ENCODE results near the gene MYO9A. TPM values are rescaled to one million over a fixed set of nuclear protein-coding genes. Genes with fewer than 3 reads are reported as not detected.
"Not testable (repeated sequence)": the region's sequence is repeated elsewhere in the genome, so short reads cannot be mapped to it uniquely, and the experiment has no call there.

The MYO9A gene
- polyA plus RNA-seq, 6 donors from 2014 or later = 10.8 to 26.7 (median 14.1) TPM

DNA sequence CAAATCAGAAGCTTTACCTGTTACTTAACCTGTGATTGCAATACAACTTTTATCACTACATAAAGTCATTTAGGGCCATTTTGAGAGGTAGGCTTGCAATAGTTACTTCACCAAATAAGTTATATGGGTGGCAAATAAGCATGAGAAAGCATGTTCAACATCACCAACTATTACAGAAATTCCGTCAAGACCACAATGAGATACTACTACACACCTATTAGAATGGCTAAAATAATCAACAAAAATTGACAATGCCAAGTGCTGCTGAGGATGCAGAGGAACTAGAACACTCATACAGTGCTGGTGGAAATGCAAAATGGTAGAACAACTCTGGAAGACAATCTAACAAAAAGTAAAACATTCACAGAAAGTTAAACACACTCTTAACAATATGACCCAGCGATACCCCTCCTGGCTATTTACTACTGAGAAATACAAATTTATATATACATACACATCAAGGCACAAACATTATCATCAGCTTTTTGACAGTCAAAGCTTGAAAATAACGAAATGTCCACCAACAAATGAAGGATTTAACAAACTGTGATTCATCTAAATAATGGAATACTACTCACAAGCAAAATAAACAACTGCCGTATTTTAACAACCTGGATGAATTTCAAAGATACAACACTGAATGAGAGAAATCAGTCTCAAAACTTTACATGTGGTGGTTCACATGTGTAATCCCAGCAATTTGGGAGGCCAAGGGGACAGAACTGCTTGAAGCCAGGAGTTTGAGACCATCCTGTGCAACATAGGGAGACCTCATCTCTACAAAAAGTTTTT is 82.9 kb downstream of the MYO9A start:
- peaks cover 6 to 13% (median 10%) of the 10 kb centered on the region in 3 donors for H3K4me1 Mint-ChIP-seq
- H3K27ac Mint-ChIP-seq = no peak overlapping the region
- no peaks in the 10 kb centered on the region for H3K27me3 Mint-ChIP-seq
- no peak for DNase-seq
- no peak for ATAC-seq (ENCODE audit: low read depth in 2 of 2)
- peaks cover 11 to 13% of the 10 kb centered on the region in 2 donors for H3K36me3 Mint-ChIP-seq
- H3K4me3 Mint-ChIP-seq = no peak overlapping the region
- peaks cover 0 to 13% (median 4%) of the 10 kb centered on the region in 7 donors for H3K9me3 Mint-ChIP-seq

DNA sequence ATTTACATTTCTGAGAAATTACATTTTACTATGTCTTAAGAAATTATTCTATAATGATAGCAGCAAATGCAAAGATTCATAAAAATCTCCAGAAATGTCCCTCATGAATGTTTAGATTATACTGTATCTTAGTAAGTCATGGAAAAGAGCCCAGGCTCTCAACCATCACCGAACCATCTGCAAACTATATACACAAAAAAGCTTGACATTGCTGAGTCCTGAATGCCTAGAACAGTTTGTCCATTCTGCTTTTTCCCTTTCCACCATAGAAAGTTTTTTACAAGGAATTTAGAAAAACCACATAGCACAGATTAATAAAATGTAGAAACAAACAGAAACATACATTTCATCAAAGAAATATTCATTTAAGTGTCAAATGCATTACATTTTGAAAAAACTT is 83.6 kb downstream of the MYO9A start:
- Mint-ChIP-seq H3K27me3 (no peaks in the 10 kb centered on the region), H3K36me3 (peaks cover 11 to 17% of the 10 kb centered on the region in 2 donors), H3K27ac (no peak overlapping the region), H3K9me3 (peaks cover 0 to 13% (median 4%) of the 10 kb centered on the region in 7 donors), H3K4me1 (peaks cover 6 to 13% (median 10%) of the 10 kb centered on the region in 3 donors), H3K4me3 (no peak overlapping the region)
- no peak for ATAC-seq (ENCODE audit: low read depth in 2 of 2)
- no peak for DNase-seq

DNA sequence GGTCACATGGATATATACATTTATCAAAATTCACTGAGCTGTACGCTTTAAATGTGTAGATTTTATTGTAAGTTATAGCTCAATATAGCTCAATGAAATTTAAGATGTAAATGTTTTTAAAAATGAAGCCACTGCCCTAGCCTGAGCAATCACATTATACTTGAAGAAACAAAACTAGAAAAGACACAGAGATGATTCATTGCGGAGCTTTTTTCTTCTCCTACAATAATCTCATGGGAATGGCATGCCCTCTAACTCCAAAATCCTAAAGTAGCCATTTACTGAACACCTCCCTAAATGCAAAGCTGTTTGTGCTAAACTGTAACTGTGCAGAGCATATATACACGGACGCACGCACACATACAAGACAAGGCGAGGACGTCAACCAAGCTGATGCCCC is 84.2 kb downstream of the MYO9A start:
- peaks cover 9 to 22% of the 10 kb centered on the region in 2 donors for H3K36me3 Mint-ChIP-seq
- DNase-seq (no peak), ATAC-seq (ENCODE audit: low read depth in 2 of 2) (no peak)
- peaks cover 6 to 13% (median 10%) of the 10 kb centered on the region in 3 donors for H3K4me1 Mint-ChIP-seq
- H3K4me3 Mint-ChIP-seq = no peak overlapping the region
- H3K9me3 Mint-ChIP-seq = peaks cover 0 to 13% (median 4%) of the 10 kb centered on the region in 7 donors
- no peaks in the 10 kb centered on the region for H3K27me3 Mint-ChIP-seq
- H3K27ac Mint-ChIP-seq = peak overlapping the region in 1 of 6 donors; percentile 76

DNA sequence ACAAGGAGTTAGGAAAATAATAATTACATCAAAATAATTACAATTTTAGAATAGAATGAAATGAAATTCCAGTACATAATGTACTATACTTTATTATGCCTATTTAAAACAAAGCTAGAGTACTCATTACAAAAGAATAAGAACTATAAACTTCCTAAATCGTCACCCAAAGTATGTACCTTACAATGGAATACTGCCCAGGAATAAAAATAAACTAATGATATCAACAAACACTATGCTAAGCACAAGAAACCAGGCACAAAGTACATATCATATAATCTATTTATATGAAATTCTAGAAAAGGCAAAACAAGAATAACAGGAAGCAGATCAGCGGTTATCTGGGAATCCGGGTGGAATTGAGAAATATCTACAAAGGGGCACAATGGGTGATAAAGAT is 84.7 kb downstream of the MYO9A start:
- peaks cover 5 to 19% of the 10 kb centered on the region in 2 donors for H3K36me3 Mint-ChIP-seq
- no peak for ATAC-seq (ENCODE audit: low read depth in 2 of 2)

GRCh38 chr15:72021604-72022003 is 96.3 kb downstream of the MYO9A start:
- no peak for ATAC-seq (ENCODE audit: low read depth in 2 of 2)
- Mint-ChIP-seq H3K9me3 (peaks cover 0 to 2% (median 0%) of the 10 kb centered on the region in 7 donors), H3K4me3 (no peak overlapping the region), H3K27ac (no peak overlapping the region), H3K27me3 (no peaks in the 10 kb centered on the region), H3K4me1 (peaks cover 0 to 6% (median 0%) of the 10 kb centered on the region in 3 donors), H3K36me3 (peaks cover 13 to 29% of the 10 kb centered on the region in 2 donors)
- DNase-seq = no peak

More for the DNA sequence above, 84.7 kb downstream of the MYO9A start:
- H3K27me3 Mint-ChIP-seq = no peaks in the 10 kb centered on the region
- H3K27ac Mint-ChIP-seq = no peak overlapping the region
- peaks cover 4 to 10% (median 6%) of the 10 kb centered on the region in 3 donors for H3K4me1 Mint-ChIP-seq
- no peak overlapping the region for H3K4me3 Mint-ChIP-seq
- no peak for DNase-seq
- peaks cover 0 to 13% (median 4%) of the 10 kb centered on the region in 7 donors for H3K9me3 Mint-ChIP-seq

GRCh38 chr15:72020799-72021198 is 97.2 kb downstream of the MYO9A start:
- Mint-ChIP-seq H3K27ac (no peak overlapping the region), H3K9me3 (peaks cover 0 to 2% (median 0%) of the 10 kb centered on the region in 7 donors), H3K4me1 (no peaks in the 10 kb centered on the region), H3K4me3 (no peak overlapping the region), H3K36me3 (peaks cover 13 to 33% of the 10 kb centered on the region in 2 donors), H3K27me3 (no peaks in the 10 kb centered on the region)
- DNase-seq = no peak
- no peak for ATAC-seq (ENCODE audit: low read depth in 2 of 2)

DNA sequence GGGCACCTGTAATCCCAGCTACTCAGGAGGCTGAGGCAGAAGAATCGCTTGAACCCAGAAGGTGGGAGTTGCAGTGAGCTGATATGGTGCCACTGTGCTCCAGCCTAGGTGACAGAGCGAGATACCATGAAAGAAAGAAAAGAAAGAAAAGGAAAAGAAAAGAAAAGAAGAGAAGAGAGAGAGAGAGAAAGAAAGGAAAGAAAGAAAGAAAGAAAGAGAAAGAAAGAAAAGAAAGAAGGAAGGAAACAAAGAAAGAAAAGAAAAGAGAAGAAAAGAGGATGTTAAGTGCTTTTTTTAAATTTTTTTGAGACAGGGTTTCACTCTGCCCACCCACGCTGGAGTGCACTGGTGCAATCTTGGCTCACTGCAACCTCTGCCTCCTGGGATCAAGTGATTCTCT is 103.4 kb downstream of the MYO9A start:
- DNase-seq; ATAC-seq (ENCODE audit: low read depth in 2 of 2); H3K27me3 Mint-ChIP-seq; H3K9me3 Mint-ChIP-seq; H3K36me3 Mint-ChIP-seq: not testable (repeated sequence)
- Mint-ChIP-seq H3K4me1 (peaks cover 4 to 10% (median 8%) of the 10 kb centered on the region in 3 donors), H3K27ac (peak overlapping the region in 1 of 6 donors; percentile 53), H3K4me3 (peak overlapping the region in 1 of 8 donors; percentile 20)

- no peaks in the 10 kb centered on the region for H3K9me3 Mint-ChIP-seq
- ATAC-seq (ENCODE audit: low read depth in 2 of 2) (no peak), DNase-seq (no peak)
- no peaks in the 10 kb centered on the region for H3K27me3 Mint-ChIP-seq
- H3K4me3 Mint-ChIP-seq = no peak overlapping the region
- no peak overlapping the region for H3K27ac Mint-ChIP-seq
- H3K36me3 Mint-ChIP-seq = peaks cover 6 to 8% of the 10 kb centered on the region in 2 donors
- peaks cover 4 to 10% (median 8%) of the 10 kb centered on the region in 3 donors for H3K4me1 Mint-ChIP-seq
These were observed 104.2 kb downstream of the MYO9A start for GRCh38 chr15:72013703-72014102.

DNA sequence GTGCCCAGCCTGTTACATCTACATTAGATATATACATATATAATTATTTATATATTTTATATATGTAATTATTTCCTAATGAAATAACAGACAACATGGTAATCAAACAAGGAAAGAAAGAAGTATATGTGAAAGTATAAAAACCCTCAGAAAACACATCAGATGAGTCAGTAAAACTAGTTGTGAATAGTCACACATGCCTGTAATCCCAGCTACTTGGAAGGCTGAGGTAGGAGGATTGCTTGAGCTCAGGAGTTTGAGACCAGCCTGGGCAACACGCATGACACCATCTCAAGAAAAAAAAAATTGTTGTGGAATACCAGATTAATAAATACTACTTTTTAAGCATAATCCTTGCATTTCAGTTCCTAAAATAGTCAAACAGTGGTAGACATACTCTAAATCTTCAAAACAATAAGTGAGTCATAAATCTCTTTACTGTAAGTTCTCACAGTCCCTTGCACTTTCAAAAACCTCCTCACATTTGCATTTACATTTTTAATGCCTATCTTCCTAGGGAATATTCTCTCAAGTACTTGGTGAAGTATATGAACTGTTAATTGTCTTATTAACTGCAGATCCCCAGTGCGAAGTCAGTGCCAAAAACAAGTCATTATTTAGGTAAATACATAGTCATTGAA is 106.5 kb downstream of the MYO9A start:
- DNase-seq (no peak), ATAC-seq (ENCODE audit: low read depth in 2 of 2) (no peak)
- no peak overlapping the region for H3K27ac Mint-ChIP-seq
- no peaks in the 10 kb centered on the region for H3K9me3 Mint-ChIP-seq
- peaks cover 4 to 10% (median 8%) of the 10 kb centered on the region in 3 donors for H3K4me1 Mint-ChIP-seq
- no peak overlapping the region for H3K4me3 Mint-ChIP-seq
- H3K36me3 Mint-ChIP-seq = peaks cover 13 to 19% of the 10 kb centered on the region in 2 donors
- no peaks in the 10 kb centered on the region for H3K27me3 Mint-ChIP-seq

DNA sequence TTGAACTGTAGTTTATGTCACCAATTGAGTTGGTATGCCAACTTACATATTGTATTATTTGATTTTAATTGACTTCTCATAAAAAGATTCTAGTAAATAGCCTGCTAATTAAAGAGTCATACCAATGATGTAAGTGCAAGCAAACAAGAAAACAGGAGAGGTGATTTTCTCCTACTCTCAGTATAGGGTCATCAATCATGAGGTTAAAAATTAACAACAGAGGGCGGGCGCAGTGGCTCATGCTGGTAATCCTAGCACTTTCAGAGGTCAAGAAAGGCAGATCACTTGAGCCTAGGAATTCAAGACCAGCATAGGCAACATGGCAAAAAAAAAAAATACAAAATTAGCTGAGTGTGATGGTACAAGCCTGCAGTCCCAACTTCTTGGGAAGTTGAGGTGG is 108.7 kb downstream of the MYO9A start:
- Mint-ChIP-seq H3K4me3 (no peak overlapping the region), H3K36me3 (peaks cover 11 to 25% of the 10 kb centered on the region in 2 donors), H3K27me3 (no peaks in the 10 kb centered on the region), H3K4me1 (peaks cover 0 to under 1% (median 0%) of the 10 kb centered on the region in 3 donors), H3K27ac (peak overlapping the region in 1 of 6 donors; percentile 66), H3K9me3 (no peaks in the 10 kb centered on the region)
- DNase-seq (no peak), ATAC-seq (ENCODE audit: low read depth in 2 of 2) (no peak)

DNA sequence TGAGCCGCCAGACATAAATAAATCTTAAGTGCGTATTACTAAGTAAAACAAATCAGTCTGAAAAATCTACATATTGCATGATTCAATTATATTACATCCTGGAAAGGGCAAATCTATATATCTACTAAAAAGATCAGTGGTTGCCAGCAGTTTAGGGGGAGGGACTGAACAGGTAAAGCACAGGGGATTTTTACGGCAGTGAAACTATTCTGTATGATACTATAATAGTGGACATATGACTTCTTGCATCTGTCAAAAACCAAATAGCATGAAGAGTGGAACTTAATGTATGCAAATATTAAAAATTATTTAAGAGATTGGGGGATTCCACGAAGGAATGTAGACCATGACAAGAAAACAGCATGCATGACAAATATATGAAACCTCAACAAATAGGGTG is 111.6 kb downstream of the MYO9A start:
- Mint-ChIP-seq H3K9me3 (no peaks in the 10 kb centered on the region), H3K4me1 (no peaks in the 10 kb centered on the region), H3K27me3 (no peaks in the 10 kb centered on the region), H3K36me3 (peaks cover 10 to 25% of the 10 kb centered on the region in 2 donors), H3K4me3 (no peak overlapping the region), H3K27ac (no peak overlapping the region)
- DNase-seq (no peak), ATAC-seq (ENCODE audit: low read depth in 2 of 2) (no peak)

GRCh38 chr15:72005483-72005882 is 112.5 kb downstream of the MYO9A start:
- no peaks in the 10 kb centered on the region for H3K4me1 Mint-ChIP-seq
- peaks cover 10 to 25% of the 10 kb centered on the region in 2 donors for H3K36me3 Mint-ChIP-seq
- no peak overlapping the region for H3K4me3 Mint-ChIP-seq
- H3K9me3 Mint-ChIP-seq = no peaks in the 10 kb centered on the region
- DNase-seq = no peak
- peak overlapping the region in 1 of 6 donors; percentile 16 for H3K27ac Mint-ChIP-seq
- H3K27me3 Mint-ChIP-seq = no peaks in the 10 kb centered on the region
- no peak for ATAC-seq (ENCODE audit: low read depth in 2 of 2)

GRCh38 chr15:71999807-72000206 is 118.1 kb downstream of the MYO9A start:
- no peak overlapping the region for H3K4me3 Mint-ChIP-seq
- DNase-seq (no peak), ATAC-seq (ENCODE audit: low read depth in 2 of 2) (no peak)
- H3K4me1 Mint-ChIP-seq = no peaks in the 10 kb centered on the region
- H3K27me3 Mint-ChIP-seq = no peaks in the 10 kb centered on the region
- H3K9me3 Mint-ChIP-seq = peaks cover 0 to 3% (median 0%) of the 10 kb centered on the region in 7 donors
- H3K36me3 Mint-ChIP-seq = peaks cover 25 to 35% of the 10 kb centered on the region in 2 donors
- H3K27ac Mint-ChIP-seq = no peak overlapping the region

- H3K4me1 Mint-ChIP-seq; DNase-seq; H3K27me3 Mint-ChIP-seq; ATAC-seq (ENCODE audit: low read depth in 2 of 2); H3K9me3 Mint-ChIP-seq; H3K4me3 Mint-ChIP-seq; H3K27ac Mint-ChIP-seq: not testable (repeated sequence)
- H3K36me3 Mint-ChIP-seq = peaks cover 25 to 30% of the 10 kb centered on the region in 2 donors
These were observed 119.2 kb downstream of the MYO9A start for GRCh38 chr15:71998717-71999116.

Data from naive B cell (primary cell).